A549 (cell line): Measurements from ENCODE around the gene UQCC2.

Experiments
- CHD2 ChIP-seq: fragments of 150-350 bp; IDR thresholded peaks from 2 replicates; pipeline ENCODE4 v1.6.1; 2014; ENCODE audit warnings: low read length; ENCODE audit not compliant: partially characterized antibody
- CTCF ChIP-seq: fragments of >200 bp; sonication (Bioruptor Twin); formaldehyde crosslinking; IDR thresholded peaks from 3 replicates; pipeline ENCODE4 v1.5.1; 2016
- JUN ChIP-seq, 2 experiments: fragments of >200 bp; sonication (Bioruptor Twin); formaldehyde crosslinking; IDR thresholded peaks; 2 replicates in 1 of 2; 3 replicates in 1 of 2; pipeline ENCODE4 v1.6.1; 2016 to 2017
- NPAS2 ChIP-seq: fragments of 250-450 bp; sonication (Bioruptor Pico); IDR thresholded peaks from 2 replicates; pipeline ENCODE4 v1.8.0; 2022; ENCODE audit warnings: mild to moderate bottlenecking, moderate library complexity, borderline replicate concordance
- PHF8 ChIP-seq: fragments of 200-600 bp; sonication (generic); IDR thresholded peaks from 2 replicates; pipeline ENCODE4 v1.6.1; 2016; ENCODE audit warnings: low read depth, mild to moderate bottlenecking, antibody characterized with exemption, moderate library complexity, borderline replicate concordance
- POLR2A ChIP-seq: IDR thresholded peaks from 2 replicates; pipeline ENCODE4 v1.6.1; 2012; ENCODE audit warnings: mild to moderate bottlenecking, low read length
- REST ChIP-seq: fragments of 200-600 bp; sonication (generic); IDR thresholded peaks from 2 replicates; pipeline ENCODE4 v1.6.1; 2016; ENCODE audit warnings: antibody characterized with exemption, mild to moderate bottlenecking, moderate library complexity

DNA sequence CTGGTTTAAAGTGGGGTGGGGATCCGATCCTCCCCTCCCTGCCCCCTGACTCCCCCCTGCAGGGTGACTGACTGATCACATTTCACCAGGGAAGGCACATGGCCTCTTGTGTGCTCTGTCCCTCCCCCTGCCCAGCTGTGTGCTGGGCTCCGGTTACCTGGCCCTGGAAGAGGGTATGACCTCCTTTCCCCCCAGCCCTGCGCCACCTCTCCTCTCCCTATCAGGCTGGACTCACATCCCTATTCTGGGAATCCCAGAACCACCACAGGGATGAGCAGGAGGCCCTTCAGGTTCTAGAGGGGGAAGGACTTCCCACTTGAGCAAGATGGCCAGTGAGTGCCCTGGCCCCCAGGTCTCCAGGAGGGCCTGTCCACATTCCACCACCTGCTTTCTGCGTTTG, 37.3 kb upstream of the UQCC2 start:
- TF ChIP-seq CTCF: no peak
- no peak for TF ChIP-seq PHF8
- TF ChIP-seq POLR2A: no peak
- TF ChIP-seq NPAS2: no peak
- no peak for TF ChIP-seq REST
- no peak for TF ChIP-seq CHD2
- no peak for TF ChIP-seq JUN (IDR thresholded peaks at IDR 0.05)
